ENCODE data around the gene PPP6R2.
A peak's percentile ranks its signal among the peaks of the same experiment; 100 is the strongest.
"Not testable (repeated sequence)": the region's sequence is repeated elsewhere in the genome, so short reads cannot be mapped to it uniquely, and the experiment has no call there.

PPP6R2 gene

GRCh38 chr22:50396751-50397370, 53.7 kb downstream of the PPP6R2 start:
- TF ChIP-seq CTCF (IDR thresholded peaks at IDR 0.05; ENCODE audit: control insufficient read depth, extremely low read depth, insufficient read depth), result no peak
- peak overlapping the region; percentile 39 for H3K4me3 ChIP-seq (ENCODE audit: low read depth, low read length)
- peak; percentile 83 for DNase-seq (ENCODE audit: low read depth)

DNA sequence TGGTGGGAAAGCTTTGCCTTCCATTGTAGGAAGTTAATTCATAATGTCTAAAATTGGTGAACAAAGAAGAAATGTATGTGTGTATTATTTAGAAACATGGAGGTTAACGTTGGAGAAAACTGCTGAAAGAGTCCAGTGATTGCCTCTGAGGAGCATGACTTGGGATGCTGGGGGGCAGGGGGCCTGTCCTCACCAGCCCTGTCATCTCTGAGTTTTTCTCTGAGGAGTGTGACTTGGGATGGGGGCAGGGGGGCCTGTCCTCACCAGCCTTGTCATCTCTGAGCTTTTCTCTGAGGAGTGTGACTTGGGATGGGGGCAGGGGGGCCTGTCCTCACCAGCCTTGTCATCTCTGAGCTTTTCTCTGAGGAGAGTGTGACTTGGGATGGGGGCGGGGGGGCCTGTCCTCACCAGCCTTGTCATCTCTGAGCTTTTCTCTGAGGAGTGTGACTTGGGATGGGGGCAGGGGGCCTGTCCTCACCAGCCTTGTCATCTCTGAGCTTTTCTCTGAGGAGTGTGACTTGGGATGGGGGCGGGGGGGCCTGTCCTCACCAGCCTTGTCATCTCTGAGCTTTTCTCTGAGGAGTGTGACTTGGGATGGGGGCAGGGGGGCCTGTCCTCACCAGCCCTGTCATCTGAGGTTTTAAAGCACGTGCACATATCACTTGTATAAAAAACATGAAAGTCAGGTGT, 54.4 kb downstream of the PPP6R2 start:
- DNase-seq (ENCODE audit: low read depth), result not testable (repeated sequence)
- H3K4me3 ChIP-seq (ENCODE audit: low read depth, low read length), result peak overlapping the region; percentile 39; the same call in 1 of the 2 replicates

- TF ChIP-seq CTCF (IDR thresholded peaks at IDR 0.05; ENCODE audit: control insufficient read depth, extremely low read depth, insufficient read depth), result no peak
- DNase-seq (ENCODE audit: low read depth), result peak; percentile 90
- peak overlapping the region; percentile 17; the same call in 1 of the 2 replicates for H3K4me3 ChIP-seq (ENCODE audit: low read depth, low read length)
Observed at GRCh38 chr22:50398831-50399648, 55.9 kb downstream of the PPP6R2 start.

DNA sequence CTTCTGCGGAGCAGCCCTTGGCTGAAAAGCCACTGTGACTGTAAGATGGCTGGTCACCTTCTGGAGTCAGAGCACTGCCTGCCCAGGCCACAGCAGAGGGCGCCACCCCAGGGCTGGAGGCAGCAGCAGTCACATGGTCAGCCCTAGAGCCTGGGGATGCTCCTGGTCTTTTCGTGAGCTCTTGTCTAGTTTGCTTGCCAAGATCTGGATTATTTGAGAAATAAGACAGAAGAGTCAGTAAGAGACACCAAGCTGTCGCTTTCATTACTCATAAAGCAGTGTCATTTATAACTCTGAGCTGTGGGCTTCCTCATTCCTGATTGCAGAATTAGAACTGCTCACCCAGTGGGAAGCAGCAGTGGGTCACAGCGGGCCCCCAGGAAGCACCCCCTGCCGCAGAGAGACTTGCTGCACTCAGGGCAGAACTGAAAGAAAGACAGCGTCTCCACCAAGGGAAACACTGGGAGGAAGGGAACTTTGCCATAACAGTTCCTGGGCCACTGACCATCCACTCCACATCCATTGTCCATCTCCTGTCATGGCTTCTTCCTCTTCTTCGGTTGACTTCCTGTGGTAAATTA, 56.7 kb downstream of the PPP6R2 start:
- H3K4me3 ChIP-seq (ENCODE audit: low read depth, low read length), result no peak overlapping the region
- no peak for DNase-seq (ENCODE audit: low read depth)
- peak; percentile 55 for TF ChIP-seq CTCF (IDR thresholded peaks at IDR 0.05; ENCODE audit: control insufficient read depth, extremely low read depth, insufficient read depth)

- H3K4me3 ChIP-seq (ENCODE audit: low read depth, low read length), result no peak overlapping the region
- no peak for DNase-seq (ENCODE audit: low read depth)
- no peak for TF ChIP-seq CTCF (IDR thresholded peaks at IDR 0.05; ENCODE audit: control insufficient read depth, extremely low read depth, insufficient read depth)
Observed at GRCh38 chr22:50400406-50400805, 57.3 kb downstream of the PPP6R2 start.

GRCh38 chr22:50400931-50401330, 57.8 kb downstream of the PPP6R2 start:
- TF ChIP-seq CTCF (IDR thresholded peaks at IDR 0.05; ENCODE audit: control insufficient read depth, extremely low read depth, insufficient read depth), result no peak
- DNase-seq (ENCODE audit: low read depth), result no peak
- no peak overlapping the region for H3K4me3 ChIP-seq (ENCODE audit: low read depth, low read length)

GRCh38 chr22:50401907-50402306, 58.8 kb downstream of the PPP6R2 start:
- no peak overlapping the region for H3K4me3 ChIP-seq (ENCODE audit: low read depth, low read length)
- no peak for TF ChIP-seq CTCF (IDR thresholded peaks at IDR 0.05; ENCODE audit: control insufficient read depth, extremely low read depth, insufficient read depth)
- DNase-seq (ENCODE audit: low read depth), result no peak

Data from LNCaP clone FGC (cell line).